Keratinocyte (primary cell): ENCODE measurements around the gene RBM47. TPM values are rescaled to one million over a fixed set of nuclear protein-coding genes. Genes with fewer than 3 reads are reported as not detected.

Source experiments
- DNase-seq: peaks from one replicate; pipeline ENCODE4 v3.0.0-alpha.2; 2011; ENCODE audit warnings: low read depth, missing footprints, low spot score
- FAIRE-seq: peaks from 2 replicates; lab custom pipeline; 2011; peaks lifted over from hg19 to GRCh38; lab: Jason Lieb, UNC
- H2AFZ ChIP-seq: 2 replicates; pipeline ENCODE4 v1.6.0; 2012; ENCODE audit warnings: low read length, control low read depth, inconsistent platforms; ENCODE audit not compliant: control insufficient read depth
- H3K27ac ChIP-seq: 2 replicates; pipeline ENCODE4 v1.5.1; 2011; ENCODE audit warnings: low read length; ENCODE audit not compliant: control insufficient read depth, insufficient read depth
- H3K27me3 ChIP-seq: 3 replicates; pipeline ENCODE4 v1.6.0; 2011; ENCODE audit warnings: low read length; ENCODE audit not compliant: control insufficient read depth, insufficient read depth; ENCODE audit errors: extremely low read depth
- H3K36me3 ChIP-seq, 2 experiments: 2 replicates in 1 of 2; 3 replicates in 1 of 2; pipeline ENCODE4 v1.5.1; 2011; ENCODE audit warnings: low read length in 2 of 2, mild to moderate bottlenecking in 1 of 2; ENCODE audit not compliant: control insufficient read depth in 2 of 2, insufficient read depth in 2 of 2; ENCODE audit errors: extremely low read depth in 1 of 2
- H3K4me1 ChIP-seq: 3 replicates; pipeline ENCODE4 v1.5.1; 2011; ENCODE audit warnings: low read length; ENCODE audit not compliant: control insufficient read depth, insufficient read depth; ENCODE audit errors: extremely low read depth
- H3K4me2 ChIP-seq: 3 replicates; pipeline ENCODE4 v1.6.0; 2011; ENCODE audit warnings: low read depth, low read length; ENCODE audit not compliant: control insufficient read depth, insufficient read depth; ENCODE audit errors: extremely low read depth
- H3K4me3 ChIP-seq, 3 experiments: fragments of 200-600 bp in 1 of 3; sonication (generic) in 1 of 3; 2 replicates in 2 of 3; 3 replicates in 1 of 3; pipeline ENCODE4 v1.5.1; 2011 to 2016; ENCODE audit warnings: low read length in 3 of 3, mild to moderate bottlenecking in 3 of 3, control low read depth in 2 of 3, inconsistent platforms in 1 of 3, low read depth in 1 of 3, mixed read lengths in 1 of 3, mixed run types in 1 of 3, moderate library complexity in 1 of 3; ENCODE audit not compliant: control insufficient read depth in 2 of 3, insufficient read depth in 2 of 3; ENCODE audit errors: extremely low read depth in 1 of 3
- H3K79me2 ChIP-seq: 2 replicates; pipeline ENCODE4 v1.6.0; 2012; ENCODE audit warnings: low read length; ENCODE audit not compliant: control insufficient read depth, insufficient read depth
- H3K9ac ChIP-seq: 3 replicates; pipeline ENCODE4 v1.6.0; 2011; ENCODE audit warnings: low read length; ENCODE audit not compliant: control insufficient read depth, insufficient read depth; ENCODE audit errors: extremely low read depth
- H3K9me1 ChIP-seq: 3 replicates; pipeline ENCODE4 v1.6.0; 2011; ENCODE audit warnings: low read length; ENCODE audit not compliant: control insufficient read depth, insufficient read depth; ENCODE audit errors: extremely low read depth
- H3K9me3 ChIP-seq: 2 replicates; pipeline ENCODE4 v1.5.1; 2012; ENCODE audit warnings: low read depth, low read length; ENCODE audit not compliant: control insufficient read depth
- H4K20me1 ChIP-seq: 3 replicates; pipeline ENCODE4 v1.6.0; 2011; ENCODE audit warnings: low read length; ENCODE audit not compliant: control insufficient read depth, insufficient read depth; ENCODE audit errors: extremely low read depth
- CTCF ChIP-seq, 3 experiments: IDR thresholded peaks in 1 of 3; conservative IDR thresholded peaks in 1 of 3; optimal IDR thresholded peaks in 1 of 3; 2 replicates in 2 of 3; 3 replicates in 1 of 3; pipeline versions ENCODE3 to v1.5.1; 2011; ENCODE audit warnings: low read length in 3 of 3, mild to moderate bottlenecking in 3 of 3, moderate library complexity in 2 of 3, control low read depth in 1 of 3, inconsistent platforms in 1 of 3; ENCODE audit not compliant: insufficient read depth in 2 of 3; ENCODE audit errors: extremely low read depth in 1 of 3
- EZH2 ChIP-seq: IDR thresholded peaks from one replicate; pipeline ENCODE4 v1.6.1; 2012; ENCODE audit warnings: inconsistent platforms, mild to moderate bottlenecking, low read length, moderate library complexity
- dilution Hi-C: fragments of 300-500 bp; cut with MboI; formaldehyde crosslinking; loops from one replicate; pipeline ENCODE4 v1.7.0; 2020; ENCODE audit warnings: low sequenced_read_pairs; ENCODE audit not compliant: extremely low pct_ligation_motif_present
- polyA plus RNA-seq, 5 experiments: library from polyadenylated mRNA; depleted of rRNA in 3 of 5; stranded (reverse) in 3 of 5; stranded (forward) in 1 of 5; unstranded in 1 of 5; fragments of >200 nt; gene quantifications; 1 replicate in 1 of 5; 2 replicates in 3 of 5; 3 replicates in 1 of 5; pipeline versions ENCODE4 v1.2.1 to v1.2.3, GENCODE V29; 2011 to 2012; ENCODE audit warnings: missing spikeins in 2 of 5, low read depth in 1 of 5, low replicate concordance in 1 of 5

Gene RBM47
- polyA plus RNA-seq, 1 donor (not counting 4 experiments of a cell fraction or from before 2014, with no cell fraction given) = 6.9 TPM

GRCh38 chr4:40516651-40517050 is 113.0 kb downstream of the RBM47 start:
- Histone ChIP-seq H3K79me2 (no peaks in the 10 kb centered on the region), H3K27me3 (no peaks in the 10 kb centered on the region), H3K9me3 (no peaks in the 10 kb centered on the region), H3K4me2 (no peak overlapping the region), H3K4me1 (peaks cover 17% of the 10 kb centered on the region), H3K36me3 (no peaks in the 10 kb centered on the region), H3K9me1 (no peaks in the 10 kb centered on the region), H3K27ac (no peak overlapping the region), H2AFZ (no peak overlapping the region), H4K20me1 (no peaks in the 10 kb centered on the region), H3K9ac (no peak overlapping the region), H3K4me3 (no peak overlapping the region)
- no peak for DNase-seq
- TF ChIP-seq EZH2 = no peak
- no peak for TF ChIP-seq CTCF (optimal IDR thresholded peaks at IDR 0.05 in 1 of 3, IDR thresholded peaks at IDR 0.05 in 1 of 3, conservative IDR thresholded peaks at IDR 0.05 in 1 of 3; ENCODE audit: extremely low read depth in 1 of 3, insufficient read depth in 2 of 3, low read length in 3 of 3)
- FAIRE-seq = no peak
- dilution Hi-C loops = no loop called here

GRCh38 chr4:40515398-40516293 is 114.0 kb downstream of the RBM47 start:
- dilution Hi-C loops = no loop called here
- no peaks in the 10 kb centered on the region for H3K27me3 ChIP-seq
- H3K9ac ChIP-seq = no peak overlapping the region
- H3K79me2 ChIP-seq = no peaks in the 10 kb centered on the region
- DNase-seq (no peak), FAIRE-seq (no peak)
- no peak for TF ChIP-seq EZH2
- no peak for TF ChIP-seq CTCF (optimal IDR thresholded peaks at IDR 0.05 in 1 of 3, IDR thresholded peaks at IDR 0.05 in 1 of 3, conservative IDR thresholded peaks at IDR 0.05 in 1 of 3; ENCODE audit: extremely low read depth in 1 of 3, insufficient read depth in 2 of 3, low read length in 3 of 3)
- H3K4me2 ChIP-seq = peak overlapping the region; percentile 91
- H3K27ac ChIP-seq = no peak overlapping the region
- no peaks in the 10 kb centered on the region for H3K9me1 ChIP-seq
- no peak overlapping the region for H2AFZ ChIP-seq
- H4K20me1 ChIP-seq = no peaks in the 10 kb centered on the region
- peaks cover 17% of the 10 kb centered on the region for H3K4me1 ChIP-seq
- H3K4me3 ChIP-seq = no peak overlapping the region
- no peaks in the 10 kb centered on the region for H3K36me3 ChIP-seq
- no peaks in the 10 kb centered on the region for H3K9me3 ChIP-seq
